ENCODE results near the gene PLPP4.

PLPP4 gene

DNA sequence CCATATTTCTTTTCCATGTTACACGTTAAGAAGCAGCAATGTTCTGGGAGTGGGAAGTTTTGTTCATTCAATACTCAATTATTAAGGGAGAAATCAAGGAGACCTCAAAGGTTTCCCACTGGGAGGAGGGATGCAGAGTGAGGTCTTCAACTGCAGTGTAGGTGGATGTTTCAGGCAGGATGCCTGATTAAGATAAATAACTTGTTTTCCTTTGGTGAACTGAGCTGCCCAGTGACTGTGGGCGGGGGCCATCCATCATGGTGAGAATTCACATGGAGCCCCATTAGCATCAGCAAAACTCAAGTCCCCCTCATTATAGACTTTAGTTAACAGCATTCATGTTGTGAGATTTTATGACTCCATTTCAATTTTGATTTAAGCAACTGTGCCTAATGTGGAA is 121.1 kb downstream of the PLPP4 start:
- no peak for DNase-seq (ENCODE audit: low read depth in 1 of 2, low spot score in 1 of 2)
- no peak overlapping the region for H3K27ac ChIP-seq (replicated peaks)
- TF ChIP-seq CTCF (IDR thresholded peaks at IDR 0.05; ENCODE audit: insufficient read depth, low read length) (no peak), POLR2AphosphoS5 (IDR thresholded peaks at IDR 0.05; ENCODE audit: low read depth) (no peak), SPI1 (IDR thresholded peaks at IDR 0.05; ENCODE audit: borderline replicate concordance, low read depth) (no peak)
- TF ChIP-seq, protein P1, sequence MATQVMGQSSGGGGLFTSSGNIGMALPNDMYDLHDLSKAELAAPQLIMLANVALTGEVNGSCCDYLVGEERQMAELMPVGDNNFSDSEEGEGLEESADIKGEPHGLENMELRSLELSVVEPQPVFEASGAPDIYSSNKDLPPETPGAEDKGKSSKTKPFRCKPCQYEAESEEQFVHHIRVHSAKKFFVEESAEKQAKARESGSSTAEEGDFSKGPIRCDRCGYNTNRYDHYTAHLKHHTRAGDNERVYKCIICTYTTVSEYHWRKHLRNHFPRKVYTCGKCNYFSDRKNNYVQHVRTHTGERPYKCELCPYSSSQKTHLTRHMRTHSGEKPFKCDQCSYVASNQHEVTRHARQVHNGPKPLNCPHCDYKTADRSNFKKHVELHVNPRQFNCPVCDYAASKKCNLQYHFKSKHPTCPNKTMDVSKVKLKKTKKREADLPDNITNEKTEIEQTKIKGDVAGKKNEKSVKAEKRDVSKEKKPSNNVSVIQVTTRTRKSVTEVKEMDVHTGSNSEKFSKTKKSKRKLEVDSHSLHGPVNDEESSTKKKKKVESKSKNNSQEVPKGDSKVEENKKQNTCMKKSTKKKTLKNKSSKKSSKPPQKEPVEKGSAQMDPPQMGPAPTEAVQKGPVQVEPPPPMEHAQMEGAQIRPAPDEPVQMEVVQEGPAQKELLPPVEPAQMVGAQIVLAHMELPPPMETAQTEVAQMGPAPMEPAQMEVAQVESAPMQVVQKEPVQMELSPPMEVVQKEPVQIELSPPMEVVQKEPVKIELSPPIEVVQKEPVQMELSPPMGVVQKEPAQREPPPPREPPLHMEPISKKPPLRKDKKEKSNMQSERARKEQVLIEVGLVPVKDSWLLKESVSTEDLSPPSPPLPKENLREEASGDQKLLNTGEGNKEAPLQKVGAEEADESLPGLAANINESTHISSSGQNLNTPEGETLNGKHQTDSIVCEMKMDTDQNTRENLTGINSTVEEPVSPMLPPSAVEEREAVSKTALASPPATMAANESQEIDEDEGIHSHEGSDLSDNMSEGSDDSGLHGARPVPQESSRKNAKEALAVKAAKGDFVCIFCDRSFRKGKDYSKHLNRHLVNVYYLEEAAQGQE (IDR thresholded peaks at IDR 0.05; ENCODE audit: insufficient replicate concordance, low read depth), result no peak
- H3K27me3 ChIP-seq (ENCODE audit: insufficient read depth, poor library complexity, severe bottlenecking), result no peaks in the 10 kb centered on the region
- H3K4me3 ChIP-seq (replicated peaks; ENCODE audit: insufficient read depth, low read length), result no peak overlapping the region

GRCh38 chr10:120578890-120579289 is 121.9 kb downstream of the PLPP4 start:
- Histone ChIP-seq H3K27me3 (ENCODE audit: insufficient read depth, poor library complexity, severe bottlenecking) (no peaks in the 10 kb centered on the region), H3K27ac (replicated peaks) (no peak overlapping the region), H3K4me3 (replicated peaks; ENCODE audit: insufficient read depth, low read length) (no peak overlapping the region)
- no peak for TF ChIP-seq SPI1 (IDR thresholded peaks at IDR 0.05; ENCODE audit: borderline replicate concordance, low read depth)
- no peak for TF ChIP-seq POLR2AphosphoS5 (IDR thresholded peaks at IDR 0.05; ENCODE audit: low read depth)
- no peak for TF ChIP-seq CTCF (IDR thresholded peaks at IDR 0.05; ENCODE audit: insufficient read depth, low read length)
- TF ChIP-seq, protein P1 (IDR thresholded peaks at IDR 0.05; ENCODE audit: insufficient replicate concordance, low read depth), result no peak
- TF ChIP-seq GABPA (IDR thresholded peaks at IDR 0.05; ENCODE audit: low read depth), result no peak
- no peak for DNase-seq (ENCODE audit: low read depth in 1 of 2, low spot score in 1 of 2)

DNA sequence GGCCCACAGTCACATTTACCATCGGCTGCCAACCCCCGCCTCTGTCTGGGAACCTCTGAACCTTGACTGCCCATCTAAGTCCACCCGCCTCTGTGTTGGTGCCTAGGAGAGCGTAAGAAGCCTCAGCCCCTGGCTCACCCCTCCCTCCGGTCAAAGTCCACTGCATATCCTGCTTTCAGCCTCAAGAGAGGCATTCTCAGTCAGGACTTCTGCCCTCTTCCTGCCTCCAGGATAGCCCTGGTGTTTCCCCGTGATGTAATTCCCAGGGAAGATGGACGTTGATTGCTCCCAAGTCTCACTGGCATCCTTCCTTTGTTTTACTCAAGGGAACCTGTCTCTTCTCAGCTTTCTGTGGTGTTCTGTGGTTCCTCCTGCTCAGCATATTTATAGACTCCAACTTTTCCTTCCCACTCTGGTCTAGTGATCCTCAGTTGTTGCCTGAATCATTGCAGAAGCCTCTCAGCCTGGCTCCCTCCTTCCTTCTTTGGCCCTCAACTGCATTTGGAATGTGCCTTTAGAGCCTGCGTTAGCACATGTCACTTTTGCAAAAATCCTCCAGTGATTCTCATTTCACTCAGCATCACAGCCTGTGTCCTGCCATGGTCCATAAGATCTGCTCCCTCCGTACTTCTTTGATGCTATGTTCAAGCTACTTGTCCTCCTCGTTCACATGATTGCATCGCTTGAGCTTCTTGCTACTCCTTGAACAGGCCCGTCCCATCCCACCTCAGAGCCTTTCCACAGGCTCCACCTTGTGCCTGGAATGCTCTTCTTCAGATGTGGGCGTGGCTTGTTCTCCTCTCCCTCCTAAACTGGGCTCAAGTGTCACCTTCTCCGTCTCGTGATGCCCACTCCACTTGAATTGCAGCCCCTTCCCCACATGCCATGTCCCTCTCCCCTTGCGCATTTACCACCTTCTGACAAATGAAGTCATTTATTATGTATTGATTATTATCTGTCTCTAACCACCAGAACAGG is 124.2 kb downstream of the PLPP4 start:
- no peak overlapping the region for H3K4me3 ChIP-seq (replicated peaks; ENCODE audit: insufficient read depth, low read length)
- no peak for DNase-seq (ENCODE audit: low read depth in 1 of 2, low spot score in 1 of 2)
- H3K27ac ChIP-seq (replicated peaks), result no peak overlapping the region
- no peaks in the 10 kb centered on the region for H3K27me3 ChIP-seq (ENCODE audit: insufficient read depth, poor library complexity, severe bottlenecking)
- TF ChIP-seq GABPA (IDR thresholded peaks at IDR 0.05; ENCODE audit: low read depth) (no peak), CTCF (IDR thresholded peaks at IDR 0.05; ENCODE audit: insufficient read depth, low read length) (no peak), SPI1 (IDR thresholded peaks at IDR 0.05; ENCODE audit: borderline replicate concordance, low read depth) (no peak), POLR2AphosphoS5 (IDR thresholded peaks at IDR 0.05; ENCODE audit: low read depth) (no peak)
- TF ChIP-seq, protein P1 (IDR thresholded peaks at IDR 0.05; ENCODE audit: insufficient replicate concordance, low read depth), result no peak

Data from HL-60 (cell line).